CD4-positive, CD25-positive, alpha-beta regulatory T cell (primary cell): ENCODE measurements around the gene RING1. TPM values are rescaled to one million over a fixed set of nuclear protein-coding genes. Genes with fewer than 3 reads are reported as not detected.

ENCODE experiments used
- ATAC-seq, 2 donors: fragments of 150-1000 bp; cut with Tn5 transposase; one replicate each; pipeline ENCODE4 v1.10.0; 2021; ENCODE audit warnings: low read depth in 2 of 2, moderate number of reproducible peaks in 2 of 2, moderate library complexity in 1 of 2
- DNase-seq, 3 donors: peaks; one replicate each; pipeline versions ENCODE4 v3.0.0 to v3.0.0-alpha.2; 2012 to 2022; ENCODE audit warnings: mixed read lengths in 1 of 3
- H3K27ac ChIP-seq: one replicate; pipeline ENCODE4 v1.7.0; 2013; ENCODE audit warnings: mild to moderate bottlenecking, low read length; ENCODE audit not compliant: insufficient read depth, poor library complexity, severe bottlenecking
- H3K27me3 ChIP-seq: one replicate; pipeline ENCODE4 v1.7.0; 2013; ENCODE audit warnings: low read length; ENCODE audit not compliant: control insufficient read depth, insufficient read depth
- H3K36me3 ChIP-seq: one replicate; pipeline ENCODE4 v1.7.0; 2013; ENCODE audit warnings: mild to moderate bottlenecking, low read length, moderate library complexity; ENCODE audit not compliant: control insufficient read depth, insufficient read depth
- H3K4me1 ChIP-seq: 2 replicates; pipeline ENCODE4 v1.7.0; 2013; ENCODE audit warnings: mild to moderate bottlenecking, low read length; ENCODE audit not compliant: insufficient read depth, control insufficient read depth, poor library complexity, severe bottlenecking
- H3K4me3 ChIP-seq: one replicate; pipeline ENCODE4 v1.7.0; 2013; ENCODE audit warnings: low read depth, mild to moderate bottlenecking, low read length, moderate library complexity
- H3K9me3 ChIP-seq, 2 experiments: 1 replicate in 1 of 2; 2 replicates in 1 of 2; pipeline ENCODE4 v1.7.0; 2013; ENCODE audit warnings: low read length in 2 of 2, mild to moderate bottlenecking in 1 of 2, moderate library complexity in 1 of 2; ENCODE audit not compliant: control insufficient read depth in 2 of 2
- H3K27ac Mint-ChIP-seq, 3 donors: one replicate each; pipeline ENCODE4 v1.8.0; 2020 to 2022; ENCODE audit warnings: mild to moderate bottlenecking in 3 of 3, mixed read lengths in 3 of 3, moderate library complexity in 2 of 3
- H3K27me3 Mint-ChIP-seq: one replicate; pipeline ENCODE4 v1.8.0; 2022; ENCODE audit warnings: mild to moderate bottlenecking, mixed read lengths
- H3K36me3 Mint-ChIP-seq: one replicate; pipeline ENCODE4 v1.8.0; 2020; ENCODE audit warnings: mixed read lengths
- H3K4me1 Mint-ChIP-seq, 4 donors: one replicate each; pipeline ENCODE4 v1.8.0; 2020 to 2022; ENCODE audit warnings: mixed read lengths in 4 of 4, mild to moderate bottlenecking in 1 of 4
- H3K4me3 Mint-ChIP-seq, 4 donors: one replicate each; pipeline ENCODE4 v1.8.0; 2020 to 2022; ENCODE audit warnings: mild to moderate bottlenecking in 4 of 4, mixed read lengths in 4 of 4, moderate library complexity in 3 of 4
- H3K9me3 Mint-ChIP-seq, 7 donors: one replicate each; pipeline ENCODE4 v1.8.0; 2020 to 2022; ENCODE audit warnings: mixed read lengths in 7 of 7, mild to moderate bottlenecking in 3 of 7, moderate library complexity in 2 of 7
- polyA plus RNA-seq, 4 donors: library from polyadenylated mRNA; unstranded; fragments of 300-500 nt; fragmentation: Illumina TruSeq; gene quantifications; one replicate each; pipeline ENCODE4 v1.2.3, GENCODE V29; 2021
- total RNA-seq: library from RNA; stranded (reverse); gene quantifications from one replicate; pipeline ENCODE4 v1.2.3, GENCODE V29; 2022

Gene RING1
- total and polyA plus RNA-seq, 5 donors from 2014 or later: 4.9 to 34.2 (median 5.6) TPM

GRCh38 chr6:33198159-33198852 is 10.0 kb upstream of the RING1 start:
- no peak for DNase-seq
- H3K27me3 Mint-ChIP-seq: no peaks in the 10 kb centered on the region
- no peak overlapping the region for H3K27ac ChIP-seq
- peaks cover 42% of the 10 kb centered on the region for H3K4me1 ChIP-seq
- peaks cover 45% of the 10 kb centered on the region for H3K36me3 ChIP-seq
- peaks cover 10 to 74% (median 47%) of the 10 kb centered on the region in 4 donors for H3K4me1 Mint-ChIP-seq
- peak overlapping the region; percentile 90 to 98 (median 93) for H3K27ac Mint-ChIP-seq
- no peaks in the 10 kb centered on the region for H3K9me3 ChIP-seq
- peaks cover 34% of the 10 kb centered on the region for H3K36me3 Mint-ChIP-seq
- H3K27me3 ChIP-seq: no peaks in the 10 kb centered on the region
- H3K4me3 Mint-ChIP-seq: peak overlapping the region; percentile 88 to 99 (median 94)
- peaks cover 0 to 3% (median 0%) of the 10 kb centered on the region in 7 donors for H3K9me3 Mint-ChIP-seq
- no peak overlapping the region for H3K4me3 ChIP-seq
- ATAC-seq: no peak

- peaks cover 0 to 3% (median 0%) of the 10 kb centered on the region in 7 donors for H3K9me3 Mint-ChIP-seq
Measured at GRCh38 chr6:33198853-33199436, 9.4 kb upstream of the RING1 start.

GRCh38 chr6:33199687-33200218 is 8.5 kb upstream of the RING1 start:
- peaks cover 0 to 3% (median 0%) of the 10 kb centered on the region in 7 donors for H3K9me3 Mint-ChIP-seq
- H3K27me3 ChIP-seq: no peaks in the 10 kb centered on the region
- peak overlapping the region; percentile 87 for H3K4me3 ChIP-seq
- peaks cover 46% of the 10 kb centered on the region for H3K4me1 ChIP-seq
- no peaks in the 10 kb centered on the region for H3K27me3 Mint-ChIP-seq
- peaks cover 34% of the 10 kb centered on the region for H3K36me3 Mint-ChIP-seq
- H3K27ac ChIP-seq: peak overlapping the region; percentile 96
- peak in 1 of 3 donors; percentile 87 for DNase-seq
- no peaks in the 10 kb centered on the region for H3K9me3 ChIP-seq
- ATAC-seq: peak; percentile 13 to 23
- peaks cover 10 to 79% (median 51%) of the 10 kb centered on the region in 4 donors for H3K4me1 Mint-ChIP-seq
- peaks cover 45% of the 10 kb centered on the region for H3K36me3 ChIP-seq
- H3K27ac Mint-ChIP-seq: peak overlapping the region; percentile 91 to 98 (median 93)
- peak overlapping the region; percentile 91 to 99 (median 96) for H3K4me3 Mint-ChIP-seq

More at GRCh38 chr6:33198853-33199436, 9.4 kb upstream of the RING1 start:
- peak overlapping the region; percentile 87 for H3K4me3 ChIP-seq
- H3K36me3 ChIP-seq: peaks cover 50% of the 10 kb centered on the region
- Mint-ChIP-seq H3K36me3 (peaks cover 36% of the 10 kb centered on the region), H3K27ac (peak overlapping the region; percentile 93 to 98 (median 93)), H3K4me3 (peak overlapping the region; percentile 88 to 99 (median 94)), H3K27me3 (no peaks in the 10 kb centered on the region), H3K4me1 (peaks cover 10 to 77% (median 48%) of the 10 kb centered on the region in 4 donors)
- H3K9me3 ChIP-seq: no peaks in the 10 kb centered on the region
- ATAC-seq (no peak), DNase-seq (no peak)
- H3K4me1 ChIP-seq: peaks cover 40% of the 10 kb centered on the region
- H3K27ac ChIP-seq: no peak overlapping the region
- no peaks in the 10 kb centered on the region for H3K27me3 ChIP-seq

GRCh38 chr6:33200219-33201146 is 7.8 kb upstream of the RING1 start, which contains the start of the genes RXRB and SLC39A7:
Gene RXRB, minus strand, starts transcription at chr6:33200665. Its CDS starts 189 bp downstream, at chr6:33200476.
Gene SLC39A7, plus strand, starts transcription at chr6:33200867. Its CDS starts 379 bp downstream, at chr6:33201246.
- ATAC-seq (peak; percentile 74 to 78), DNase-seq (peak; percentile 98 to 99 (median 99))
- H3K9me3 Mint-ChIP-seq: peaks cover 0 to 3% (median 0%) of the 10 kb centered on the region in 7 donors
- peak within 1 kb of the TSS; percentile 96 for H3K27ac ChIP-seq
- peaks cover 27% of the 10 kb centered on the region for H3K36me3 Mint-ChIP-seq
- H3K36me3 ChIP-seq: peaks cover 38% of the 10 kb centered on the region
- peaks cover 54% of the 10 kb centered on the region for H3K4me1 ChIP-seq
- peak within 1 kb of the TSS; percentile 95 to 100 (median 98) for H3K4me3 Mint-ChIP-seq
- H3K27me3 ChIP-seq: no peaks in the 10 kb centered on the region
- peaks cover 10 to 83% (median 55%) of the 10 kb centered on the region in 4 donors for H3K4me1 Mint-ChIP-seq
- peak within 1 kb of the TSS; percentile 98 to 99 (median 98) for H3K27ac Mint-ChIP-seq
- no peaks in the 10 kb centered on the region for H3K9me3 ChIP-seq
- H3K27me3 Mint-ChIP-seq: no peaks in the 10 kb centered on the region
- H3K4me3 ChIP-seq: peak within 1 kb of the TSS; percentile 97

GRCh38 chr6:33201147-33201545 is 7.2 kb upstream of the RING1 start:
- H3K9me3 ChIP-seq: no peaks in the 10 kb centered on the region
- H3K4me1 ChIP-seq: peaks cover 56% of the 10 kb centered on the region
- H3K36me3 ChIP-seq: peaks cover 31% of the 10 kb centered on the region
- peaks cover 21% of the 10 kb centered on the region for H3K36me3 Mint-ChIP-seq
- H3K27ac Mint-ChIP-seq: peak overlapping the region; percentile 98 to 99 (median 98)
- H3K4me1 Mint-ChIP-seq: peaks cover 10 to 83% (median 55%) of the 10 kb centered on the region in 4 donors
- peak overlapping the region; percentile 97 for H3K4me3 ChIP-seq
- H3K27ac ChIP-seq: peak overlapping the region; percentile 96
- no peak for ATAC-seq
- H3K27me3 Mint-ChIP-seq: no peaks in the 10 kb centered on the region
- DNase-seq: no peak
- peak overlapping the region; percentile 95 to 100 (median 98) for H3K4me3 Mint-ChIP-seq
- no peaks in the 10 kb centered on the region for H3K27me3 ChIP-seq
- H3K9me3 Mint-ChIP-seq: peaks cover 0 to 3% (median 0%) of the 10 kb centered on the region in 7 donors

- H3K4me1 Mint-ChIP-seq: peaks cover 10 to 86% (median 58%) of the 10 kb centered on the region in 4 donors
- no peaks in the 10 kb centered on the region for H3K27me3 Mint-ChIP-seq
- Histone ChIP-seq H3K27me3 (no peaks in the 10 kb centered on the region), H3K36me3 (peaks cover 23% of the 10 kb centered on the region), H3K9me3 (no peaks in the 10 kb centered on the region), H3K4me3 (peak overlapping the region; percentile 97), H3K4me1 (peaks cover 56% of the 10 kb centered on the region), H3K27ac (no peak overlapping the region)
- H3K27ac Mint-ChIP-seq: peak overlapping the region; percentile 20 to 98 (median 71)
- DNase-seq: no peak
- H3K4me3 Mint-ChIP-seq: peak overlapping the region; percentile 95 to 100 (median 98)
- peaks cover 0 to 3% (median 0%) of the 10 kb centered on the region in 7 donors for H3K9me3 Mint-ChIP-seq
- peaks cover 20% of the 10 kb centered on the region for H3K36me3 Mint-ChIP-seq
- no peak for ATAC-seq
Measured at GRCh38 chr6:33201935-33202334, 6.4 kb upstream of the RING1 start.

- Mint-ChIP-seq H3K27me3 (no peaks in the 10 kb centered on the region), H3K36me3 (peaks cover 12% of the 10 kb centered on the region), H3K4me1 (peaks cover 4 to 82% (median 51%) of the 10 kb centered on the region in 4 donors), H3K9me3 (peaks cover 0 to 3% (median 0%) of the 10 kb centered on the region in 7 donors), H3K27ac (peak overlapping the region in 2 of 3 donors; percentile 18 to 69), H3K4me3 (peak overlapping the region; percentile 49 to 100 (median 96))
- no peak for ATAC-seq
- DNase-seq: no peak
- Histone ChIP-seq H3K27ac (no peak overlapping the region), H3K4me3 (no peak overlapping the region), H3K36me3 (peaks cover 19% of the 10 kb centered on the region), H3K4me1 (peaks cover 55% of the 10 kb centered on the region), H3K9me3 (no peaks in the 10 kb centered on the region), H3K27me3 (no peaks in the 10 kb centered on the region)
Measured at GRCh38 chr6:33202799-33203198, 5.5 kb upstream of the RING1 start.
